Thoracic aorta (tissue), 2 donors: ENCODE results near the gene KIF18A. TPM values are rescaled to one million over a fixed set of nuclear protein-coding genes. Genes with fewer than 3 reads are reported as not detected.

Source experiments
- ATAC-seq: fragments of 150-250 bp; one replicate; pipeline ENCODE4 v1.8.0; 2017; ENCODE audit warnings: low read depth; ENCODE audit not compliant: insufficient number of reproducible peaks, low FRiP score
- DNase-seq: peaks from one replicate; pipeline ENCODE4 v3.0.0-alpha.2; 2020; ENCODE audit warnings: low spot score
- H3K27ac ChIP-seq, 2 donors: fragments of 200-600 bp; sonication (generic); 1 replicate in 1 of 2; 2 replicates in 1 of 2; pipeline ENCODE4 v1.5.1; 2016; ENCODE audit warnings: mild to moderate bottlenecking in 2 of 2, moderate library complexity in 2 of 2
- H3K27me3 ChIP-seq: fragments of 200-600 bp; sonication (generic); replicated peaks from 2 replicates; pipeline ENCODE4 v1.6.0; 2016; ENCODE audit warnings: mild to moderate bottlenecking; ENCODE audit not compliant: insufficient read depth
- H3K36me3 ChIP-seq: fragments of 200-600 bp; sonication (generic); one replicate; pipeline ENCODE4 v1.5.1; 2016
- H3K4me1 ChIP-seq, 2 donors: fragments of 200-600 bp; sonication (generic); 1 replicate in 1 of 2; 2 replicates in 1 of 2; pipeline versions ENCODE4 v1.5.1 to v1.6.0; 2016; ENCODE audit warnings: low read depth in 2 of 2, mild to moderate bottlenecking in 1 of 2; ENCODE audit not compliant: control insufficient read depth in 1 of 2
- H3K4me3 ChIP-seq: fragments of 200-600 bp; sonication (generic); 2 replicates; pipeline ENCODE4 v1.5.1; 2016; ENCODE audit warnings: mild to moderate bottlenecking
- H3K9me3 ChIP-seq: fragments of 200-600 bp; sonication (generic); 2 replicates; pipeline ENCODE4 v1.5.1; 2016
- total RNA-seq, 2 donors: library from RNA; depleted of rRNA; stranded (reverse); fragments of >200 nt; gene quantifications; one replicate each; pipeline versions ENCODE4 v1.1.0 to v1.2.3, GENCODE V29; 2016
- TF ChIP-seq, protein P1 (sequence below): fragments of 200-600 bp; sonication (generic); IDR thresholded peaks from one replicate; pipeline ENCODE4 v1.5.1; 2019; ENCODE audit warnings: antibody characterized with exemption

KIF18A gene
- total RNA-seq, 2 donors from 2014 or later, result 0.28 TPM; not detected in 1

DNA sequence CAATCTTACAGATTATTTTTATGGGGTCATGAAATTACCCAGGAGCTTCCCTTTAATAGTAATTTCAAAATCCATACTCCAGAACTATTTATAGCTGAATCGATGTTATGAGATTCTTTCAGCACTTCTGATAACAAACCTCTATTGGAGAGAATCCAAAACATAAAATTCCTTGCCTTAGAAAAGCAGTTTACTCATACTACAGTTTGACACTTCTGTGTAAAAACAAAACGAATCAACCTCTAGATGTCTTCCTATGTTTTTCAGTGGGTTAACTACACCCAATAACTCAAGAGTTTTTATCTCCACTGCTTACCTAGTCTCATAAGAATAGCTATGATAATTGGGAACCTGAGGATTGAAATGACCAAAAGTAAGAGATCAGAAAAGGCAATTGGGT lies 35.6 kb downstream of the KIF18A start:
- ATAC-seq (no peak), DNase-seq (no peak)
- no peak overlapping the region for H3K27ac ChIP-seq
- no peaks in the 10 kb centered on the region for H3K27me3 ChIP-seq
- no peak overlapping the region for H3K4me3 ChIP-seq
- H3K36me3 ChIP-seq, result no peaks in the 10 kb centered on the region
- no peaks in the 10 kb centered on the region for H3K4me1 ChIP-seq
- no peaks in the 10 kb centered on the region for H3K9me3 ChIP-seq
- TF ChIP-seq, protein P1, sequence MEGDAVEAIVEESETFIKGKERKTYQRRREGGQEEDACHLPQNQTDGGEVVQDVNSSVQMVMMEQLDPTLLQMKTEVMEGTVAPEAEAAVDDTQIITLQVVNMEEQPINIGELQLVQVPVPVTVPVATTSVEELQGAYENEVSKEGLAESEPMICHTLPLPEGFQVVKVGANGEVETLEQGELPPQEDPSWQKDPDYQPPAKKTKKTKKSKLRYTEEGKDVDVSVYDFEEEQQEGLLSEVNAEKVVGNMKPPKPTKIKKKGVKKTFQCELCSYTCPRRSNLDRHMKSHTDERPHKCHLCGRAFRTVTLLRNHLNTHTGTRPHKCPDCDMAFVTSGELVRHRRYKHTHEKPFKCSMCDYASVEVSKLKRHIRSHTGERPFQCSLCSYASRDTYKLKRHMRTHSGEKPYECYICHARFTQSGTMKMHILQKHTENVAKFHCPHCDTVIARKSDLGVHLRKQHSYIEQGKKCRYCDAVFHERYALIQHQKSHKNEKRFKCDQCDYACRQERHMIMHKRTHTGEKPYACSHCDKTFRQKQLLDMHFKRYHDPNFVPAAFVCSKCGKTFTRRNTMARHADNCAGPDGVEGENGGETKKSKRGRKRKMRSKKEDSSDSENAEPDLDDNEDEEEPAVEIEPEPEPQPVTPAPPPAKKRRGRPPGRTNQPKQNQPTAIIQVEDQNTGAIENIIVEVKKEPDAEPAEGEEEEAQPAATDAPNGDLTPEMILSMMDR, result no peak

DNA sequence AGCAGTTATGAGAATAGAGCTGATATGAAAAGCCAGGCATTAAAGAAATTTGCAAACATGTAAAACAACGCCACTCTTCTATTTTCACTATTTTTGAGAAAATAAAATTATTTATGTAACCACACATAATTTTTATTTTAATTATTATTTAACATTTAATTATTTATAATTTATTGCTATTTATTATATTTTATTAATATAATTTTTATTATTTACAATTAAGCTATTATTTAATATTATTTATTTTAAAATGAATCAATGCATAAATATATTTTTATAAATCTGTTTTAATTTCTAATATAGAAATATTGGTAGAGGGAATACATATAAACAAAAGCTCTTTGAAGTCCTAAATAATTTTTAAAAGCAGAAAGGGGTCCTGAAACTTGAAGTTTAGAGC lies 36.7 kb downstream of the KIF18A start:
- no peak overlapping the region for H3K27ac ChIP-seq
- TF ChIP-seq, protein P1, result no peak
- no peaks in the 10 kb centered on the region for H3K27me3 ChIP-seq
- no peaks in the 10 kb centered on the region for H3K9me3 ChIP-seq
- DNase-seq (no peak), ATAC-seq (no peak)
- H3K36me3 ChIP-seq, result no peaks in the 10 kb centered on the region
- H3K4me1 ChIP-seq, result no peaks in the 10 kb centered on the region
- no peak overlapping the region for H3K4me3 ChIP-seq

DNA sequence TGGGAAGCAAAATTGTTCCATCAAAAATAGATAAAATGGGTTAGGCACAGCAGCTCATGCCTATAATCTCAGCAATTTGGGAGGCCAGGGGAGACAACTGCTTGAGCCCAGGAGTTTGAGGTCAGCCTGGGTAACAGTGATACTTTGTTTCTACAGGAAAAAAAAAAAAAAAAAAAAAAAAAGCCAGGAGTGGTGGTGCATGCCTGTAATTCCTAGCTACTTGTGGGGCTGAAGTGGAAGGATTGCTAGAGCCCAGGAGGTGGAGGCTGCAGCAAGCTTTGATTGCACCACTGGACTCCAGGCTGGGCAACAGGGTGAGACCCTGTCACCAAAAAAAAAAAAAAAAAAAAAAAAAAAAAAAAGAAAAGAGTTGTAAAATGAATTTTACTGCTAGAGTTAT lies 49.6 kb downstream of the KIF18A start:
- TF ChIP-seq, protein P1, result no peak
- Histone ChIP-seq H3K4me1 (no peaks in the 10 kb centered on the region), H3K27ac (no peak overlapping the region), H3K4me3 (no peak overlapping the region), H3K36me3 (no peaks in the 10 kb centered on the region), H3K9me3 (no peaks in the 10 kb centered on the region), H3K27me3 (no peaks in the 10 kb centered on the region)
- DNase-seq (no peak), ATAC-seq (no peak)

DNA sequence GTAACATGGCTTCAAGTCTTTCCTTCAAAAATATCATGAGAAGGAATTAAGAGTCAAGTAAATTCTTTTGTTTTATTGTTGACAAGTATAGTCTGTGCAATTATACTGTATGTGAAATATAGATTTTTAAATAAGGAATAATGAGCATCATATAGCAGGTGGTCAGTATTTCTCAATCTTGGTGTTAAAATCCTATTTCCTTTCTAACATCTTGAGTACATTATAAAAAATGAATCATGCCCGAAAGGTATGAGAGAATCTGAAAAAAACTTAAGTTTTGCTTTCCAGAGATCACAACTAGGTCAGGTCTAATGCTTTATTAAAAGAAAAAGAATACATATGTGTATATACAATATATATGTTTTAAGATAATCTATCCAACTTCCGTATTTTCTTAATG lies 53.1 kb downstream of the KIF18A start:
- Histone ChIP-seq H3K36me3 (no peaks in the 10 kb centered on the region), H3K4me3 (no peak overlapping the region), H3K9me3 (no peaks in the 10 kb centered on the region), H3K27ac (no peak overlapping the region), H3K27me3 (no peaks in the 10 kb centered on the region), H3K4me1 (no peaks in the 10 kb centered on the region)
- DNase-seq (no peak), ATAC-seq (no peak)
- TF ChIP-seq, protein P1, result no peak

DNA sequence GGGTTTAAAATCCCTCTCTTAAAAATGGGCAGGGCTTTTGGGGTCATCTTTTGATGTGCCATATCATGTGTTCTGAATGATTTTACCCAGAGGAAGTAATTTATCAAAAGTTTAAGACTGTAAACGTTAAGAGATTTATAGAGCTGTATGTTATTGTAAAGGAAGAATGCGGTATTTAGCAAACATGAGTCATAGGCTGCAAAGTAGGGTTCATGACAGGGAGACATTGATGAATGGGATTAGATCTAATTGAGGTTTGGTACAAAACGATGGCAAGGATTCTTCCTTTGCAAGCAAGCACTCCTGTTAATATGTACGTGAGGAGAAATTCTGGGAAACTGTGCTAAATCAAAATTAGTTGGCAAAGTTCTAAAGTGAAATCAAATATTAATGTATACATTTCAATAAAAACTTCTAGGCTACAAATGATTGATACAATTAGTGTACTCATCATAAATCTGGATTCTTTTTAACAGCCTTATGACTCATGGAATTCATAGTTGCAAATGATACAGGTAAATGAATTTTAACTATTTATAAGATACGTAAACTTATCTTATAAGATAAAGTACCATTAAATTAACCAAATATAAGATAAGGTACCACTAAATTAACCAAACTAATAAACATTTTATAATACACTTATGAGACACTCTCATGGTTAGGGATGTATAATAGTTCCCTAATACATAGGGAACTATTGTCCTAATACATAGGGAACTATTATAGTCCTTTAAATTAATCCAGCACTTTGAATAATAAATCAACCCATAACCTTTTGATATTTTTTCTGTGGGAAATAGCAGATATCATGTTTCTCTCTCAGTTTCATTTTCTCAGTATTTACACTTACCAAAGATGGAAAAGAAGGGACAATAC lies 58.4 kb downstream of the KIF18A start:
- no peak for ATAC-seq
- Histone ChIP-seq H3K9me3 (no peaks in the 10 kb centered on the region), H3K4me1 (no peaks in the 10 kb centered on the region), H3K27me3 (no peaks in the 10 kb centered on the region), H3K27ac (no peak overlapping the region), H3K4me3 (no peak overlapping the region), H3K36me3 (no peaks in the 10 kb centered on the region)
- DNase-seq, result no peak
- TF ChIP-seq, protein P1, result no peak
